M059J (cell line): ENCODE measurements around the gene ASXL3. TPM values are rescaled to one million over a fixed set of nuclear protein-coding genes. Genes with fewer than 3 reads are reported as not detected.

Experiments
- DNase-seq: peaks from one replicate; pipeline ENCODE4 v3.0.0-alpha.2; 2012; ENCODE audit warnings: low read depth
- total RNA-seq: library from RNA; depleted of rRNA; stranded (reverse); fragments of >200 nt; shearing (Covaris generic); gene quantifications from 2 replicates; pipeline ENCODE4 v1.2.3, GENCODE V29; 2014; rRNA removed

The ASXL3 gene
- total RNA-seq, 1 experiment from 2014 or later, result not detected

DNA sequence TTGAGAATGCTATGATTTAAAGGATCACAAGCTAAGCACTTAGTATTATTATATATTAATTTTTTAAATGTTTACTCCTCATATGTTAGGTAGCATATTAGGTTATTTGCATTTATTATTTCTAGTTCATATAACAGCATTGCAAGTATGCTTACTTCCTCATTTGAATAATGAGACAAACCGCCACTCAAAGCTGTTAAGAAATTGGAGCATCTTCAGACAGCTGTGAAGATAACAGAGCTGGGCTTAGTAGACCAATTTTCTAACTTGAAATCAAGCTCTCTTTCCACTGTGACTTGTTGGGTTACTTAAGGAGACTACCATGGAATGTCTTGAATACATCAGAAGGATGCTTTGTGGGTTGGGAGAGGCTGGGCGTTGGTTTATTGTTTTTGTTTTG, 139.3 kb downstream of the ASXL3 start:
- no peak for DNase-seq

DNA sequence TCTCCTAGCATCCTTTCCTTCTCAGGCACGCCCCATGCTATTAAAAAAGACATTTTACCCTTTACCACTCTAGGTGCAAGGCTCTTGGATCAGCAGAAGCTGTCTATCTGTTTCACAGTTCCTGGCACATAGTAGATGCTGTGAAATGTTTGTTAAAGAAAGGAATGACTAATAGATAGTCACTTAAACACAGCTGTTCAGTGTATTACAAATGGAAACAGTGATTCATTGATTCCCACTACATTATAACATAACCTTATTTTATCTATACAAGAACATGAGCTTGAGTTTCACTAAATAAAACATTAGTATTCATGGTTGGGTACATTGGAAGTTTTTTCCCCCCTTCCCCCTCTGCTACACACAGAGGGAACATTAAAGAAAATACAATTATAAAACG, 142.1 kb downstream of the ASXL3 start:
- DNase-seq, result no peak

GRCh38 chr18:33729556-33729955, 151.5 kb downstream of the ASXL3 start:
- DNase-seq, result no peak

DNA sequence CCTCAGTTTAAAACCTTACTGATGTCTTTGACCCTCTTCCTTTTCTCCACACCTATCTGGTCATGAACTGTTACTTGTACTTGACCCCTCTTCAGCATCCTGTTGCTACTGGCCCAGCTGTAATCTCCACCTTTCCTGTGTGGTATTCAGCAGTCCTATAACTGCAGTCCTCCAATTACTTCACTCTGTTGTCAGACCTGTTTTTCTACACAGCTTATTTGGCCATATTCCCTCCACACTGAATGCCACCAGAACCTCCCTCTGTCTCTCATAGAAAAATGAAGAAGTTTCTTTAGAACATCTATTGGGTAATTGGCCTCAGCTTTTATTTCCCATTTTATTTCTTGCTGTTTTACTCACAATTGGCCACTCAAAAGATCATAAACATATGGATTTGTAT, 155.4 kb downstream of the ASXL3 start:
- DNase-seq, result no peak

DNA sequence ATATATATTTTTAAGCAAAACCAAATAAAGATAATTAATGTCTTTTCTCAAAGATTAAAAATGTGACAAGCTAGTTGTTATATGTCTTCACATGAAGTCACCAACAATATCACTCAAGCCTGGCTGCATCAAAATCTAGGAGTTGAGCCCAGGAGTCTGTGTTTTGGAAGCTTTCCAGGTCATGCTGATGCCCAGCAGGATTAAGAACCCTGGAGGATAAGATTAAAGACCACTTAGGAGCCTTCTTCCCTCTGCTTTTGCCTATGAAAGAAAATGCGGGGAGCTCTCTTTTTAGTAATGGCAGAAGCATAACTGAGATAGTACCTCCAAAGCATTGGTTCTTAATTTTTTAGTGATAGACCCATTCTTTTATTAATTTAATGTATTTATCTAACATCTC, 157.4 kb downstream of the ASXL3 start:
- DNase-seq, result no peak

- DNase-seq, result no peak
Observed at GRCh38 chr18:33741760-33742159, 163.7 kb downstream of the ASXL3 start.

DNA sequence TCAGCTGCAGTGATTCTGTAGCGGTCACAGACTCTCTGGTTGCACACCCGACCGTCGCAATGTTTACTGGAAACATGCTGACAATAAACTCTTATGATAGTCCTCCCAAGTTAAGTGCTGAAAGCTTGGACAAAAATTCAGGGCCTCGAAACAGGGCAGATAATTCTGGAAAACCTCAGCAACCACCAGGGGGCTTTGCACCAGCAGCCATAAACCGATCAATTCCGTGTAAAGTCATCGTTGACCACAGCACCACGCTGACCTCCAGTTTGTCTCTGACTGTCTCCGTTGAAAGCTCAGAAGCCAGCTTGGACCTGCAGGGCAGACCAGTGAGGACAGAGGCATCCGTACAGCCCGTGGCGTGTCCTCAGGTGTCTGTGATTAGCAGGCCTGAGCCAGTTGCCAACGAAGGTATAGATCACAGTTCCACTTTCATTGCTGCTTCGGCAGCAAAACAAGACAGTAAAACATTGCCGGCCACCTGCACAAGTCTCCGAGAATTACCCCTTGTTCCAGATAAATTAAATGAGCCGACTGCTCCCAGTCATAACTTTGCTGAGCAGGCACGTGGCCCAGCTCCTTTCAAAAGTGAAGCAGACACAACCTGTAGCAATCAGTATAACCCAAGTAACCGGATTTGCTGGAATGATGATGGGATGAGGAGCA, 166.1 kb downstream of the ASXL3 start:
- no peak for DNase-seq

GRCh38 chr18:33745151-33745795, 167.3 kb downstream of the ASXL3 start:
- no peak for DNase-seq

- DNase-seq, result no peak
Observed at GRCh38 chr18:33745871-33746545, 168.0 kb downstream of the ASXL3 start.

- no peak for DNase-seq
Observed at GRCh38 chr18:33749834-33750233, 171.8 kb downstream of the ASXL3 start.

DNA sequence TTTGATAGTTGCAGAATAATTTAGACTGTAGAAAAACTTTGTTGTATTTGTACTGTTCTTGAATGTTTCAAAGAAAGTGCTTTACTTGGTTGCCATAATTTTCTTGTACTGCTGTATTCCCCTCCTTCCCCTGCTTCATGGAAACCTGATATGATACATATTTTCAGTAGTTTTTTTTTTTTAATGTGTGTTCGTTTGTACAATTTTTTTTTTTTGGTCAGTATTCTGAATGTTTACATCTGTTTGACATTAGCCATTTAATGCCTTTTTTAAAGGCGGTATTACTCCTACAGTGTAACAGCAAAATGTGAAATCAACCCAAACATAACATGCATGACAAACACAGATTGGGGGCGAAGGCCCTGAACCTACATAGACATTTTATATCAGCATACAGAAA, 172.3 kb downstream of the ASXL3 start:
- no peak for DNase-seq

GRCh38 chr18:33751613-33752221, 173.7 kb downstream of the ASXL3 start:
- DNase-seq, result no peak

- no peak for DNase-seq
Observed at GRCh38 chr18:33755391-33755790, 177.4 kb downstream of the ASXL3 start.

DNA sequence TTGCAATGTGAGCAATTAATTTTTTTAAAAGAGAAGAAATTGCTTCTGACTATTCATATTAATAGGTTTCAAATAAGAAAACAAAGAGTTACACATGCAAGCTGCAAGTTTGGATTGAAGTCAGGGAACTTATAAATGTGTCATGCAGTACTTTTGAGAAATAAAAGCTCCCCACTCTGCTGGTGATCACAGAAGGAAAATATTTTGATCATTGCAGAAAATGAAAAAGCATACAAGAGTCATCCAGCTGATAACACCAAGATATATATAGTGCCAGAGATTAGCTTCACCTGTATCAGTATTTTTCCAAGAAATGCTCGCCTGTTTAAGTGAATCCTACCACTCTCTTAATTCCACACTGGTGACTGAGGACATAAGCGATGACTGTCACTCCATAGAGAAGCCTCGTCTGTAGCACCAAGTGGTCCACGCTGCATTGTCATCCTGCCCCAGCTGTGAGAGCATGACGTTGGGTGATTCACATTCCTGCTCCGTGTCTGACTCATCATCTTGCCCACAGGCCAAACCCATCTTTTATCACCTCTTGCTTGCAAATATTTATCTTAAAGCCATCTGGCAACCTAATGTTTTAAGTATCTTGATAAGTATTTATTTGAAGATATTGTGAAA, 178.0 kb downstream of the ASXL3 start:
- DNase-seq, result peak; percentile 46

GRCh38 chr18:33757037-33757436, 179.0 kb downstream of the ASXL3 start:
- no peak for DNase-seq

- peak; percentile 5 for DNase-seq
Observed at GRCh38 chr18:33761363-33761762, 183.3 kb downstream of the ASXL3 start.

GRCh38 chr18:33781429-33781828, 203.4 kb downstream of the ASXL3 start:
- DNase-seq, result no peak

Other genes starting within 250 kb of the ASXL3 start
- gene CCDC178, start 137.5 kb upstream of the ASXL3 start, total RNA-seq, result not detected in 2 replicates